Mesenchymal stem cell (in vitro differentiated cells and primary cell): Measurements from ENCODE around the gene VSTM2L.
A peak's percentile ranks its signal among the peaks of the same experiment; 100 is the strongest.

ENCODE experiments used
- DNase-seq: peaks from one replicate; pipeline ENCODE4 v3.0.0-alpha.2; 2013
- H2AFZ ChIP-seq: one replicate; pipeline ENCODE4 v1.6.1; 2013; ENCODE audit warnings: low read depth, mild to moderate bottlenecking, control low read depth, inconsistent platforms, low read length, moderate library complexity
- H2AK5ac ChIP-seq: 2 replicates; pipeline ENCODE4 v1.6.1; 2013; ENCODE audit warnings: low read length, moderate library complexity, mild to moderate bottlenecking, inconsistent platforms; ENCODE audit not compliant: severe bottlenecking
- H2BK120ac ChIP-seq: one replicate; pipeline ENCODE4 v1.6.1; 2013; ENCODE audit warnings: low read depth, mild to moderate bottlenecking, inconsistent platforms, low read length, moderate library complexity
- H2BK12ac ChIP-seq, 2 experiments: one replicate each; pipeline ENCODE4 v1.6.1; 2013; ENCODE audit warnings: inconsistent platforms in 2 of 2, low read length in 2 of 2, mild to moderate bottlenecking in 2 of 2, moderate library complexity in 2 of 2, control low read depth in 1 of 2
- H2BK15ac ChIP-seq: one replicate; pipeline ENCODE4 v1.6.1; 2013; ENCODE audit warnings: mild to moderate bottlenecking, low read depth, inconsistent platforms; ENCODE audit not compliant: poor library complexity, severe bottlenecking
- H2BK5ac ChIP-seq: 2 replicates; pipeline ENCODE4 v1.6.1; 2013; ENCODE audit warnings: low read depth, mild to moderate bottlenecking, low read length, control low read depth, inconsistent platforms; ENCODE audit not compliant: poor library complexity, severe bottlenecking
- H3K14ac ChIP-seq, 2 experiments: one replicate each; pipeline ENCODE4 v1.6.1; 2013; ENCODE audit warnings: inconsistent platforms in 2 of 2, low read length in 2 of 2, control low read depth in 1 of 2, mild to moderate bottlenecking in 1 of 2, moderate library complexity in 1 of 2
- H3K18ac ChIP-seq, 2 experiments: one replicate each; pipeline ENCODE4 v1.6.1; 2013; ENCODE audit warnings: inconsistent platforms in 2 of 2, low read length in 2 of 2, control low read depth in 1 of 2, low read depth in 1 of 2, mild to moderate bottlenecking in 1 of 2
- H3K23ac ChIP-seq, 2 experiments: one replicate each; pipeline ENCODE4 v1.6.1; 2013; ENCODE audit warnings: inconsistent platforms in 2 of 2, low read length in 2 of 2, mild to moderate bottlenecking in 2 of 2, moderate library complexity in 2 of 2, control low read depth in 1 of 2
- H3K27ac ChIP-seq: 2 replicates; pipeline ENCODE4 v1.5.1; 2013; ENCODE audit warnings: mild to moderate bottlenecking, moderate library complexity, low read length, control low read depth, inconsistent platforms; ENCODE audit not compliant: poor library complexity, severe bottlenecking
- H3K27me3 ChIP-seq, 2 experiments: 2 replicates each; pipeline versions ENCODE4 v1.6.1 to v1.7.0; 2013; ENCODE audit warnings: low read length in 2 of 2, mild to moderate bottlenecking in 2 of 2, moderate library complexity in 2 of 2, control low read depth in 1 of 2, inconsistent platforms in 1 of 2; ENCODE audit not compliant: control insufficient read depth in 1 of 2, insufficient read depth in 1 of 2
- H3K36me3 ChIP-seq, 2 experiments: 2 replicates each; pipeline versions ENCODE4 v1.6.1 to v1.7.0; 2013; ENCODE audit warnings: low read length in 2 of 2, control low read depth in 1 of 2, inconsistent platforms in 1 of 2, low read depth in 1 of 2, mild to moderate bottlenecking in 1 of 2; ENCODE audit not compliant: insufficient read depth in 2 of 2, control insufficient read depth in 1 of 2
- H3K4ac ChIP-seq, 2 experiments: one replicate each; pipeline ENCODE4 v1.6.1; 2013; ENCODE audit warnings: inconsistent platforms in 2 of 2, low read length in 2 of 2, mild to moderate bottlenecking in 2 of 2, moderate library complexity in 2 of 2, control low read depth in 1 of 2, low read depth in 1 of 2
- H3K4me1 ChIP-seq: 2 replicates; pipeline ENCODE4 v1.6.1; 2013; ENCODE audit warnings: low read depth, low read length, control low read depth; ENCODE audit not compliant: control insufficient read depth, insufficient read depth
- H3K4me2 ChIP-seq: 2 replicates; pipeline ENCODE4 v1.6.1; 2013; ENCODE audit warnings: low read length, mild to moderate bottlenecking, inconsistent platforms; ENCODE audit not compliant: poor library complexity, severe bottlenecking
- H3K4me3 ChIP-seq, 2 experiments: 2 replicates each; pipeline versions ENCODE4 v1.5.1 to v1.7.0; 2013; ENCODE audit warnings: low read length in 2 of 2, mild to moderate bottlenecking in 2 of 2, control low read depth in 1 of 2, low read depth in 1 of 2; ENCODE audit not compliant: insufficient read depth in 1 of 2
- H3K79me1 ChIP-seq: replicated peaks from 2 replicates; pipeline ENCODE4 v1.6.1; 2013; ENCODE audit warnings: mild to moderate bottlenecking, control low read depth, low read length, inconsistent platforms; ENCODE audit not compliant: poor library complexity, severe bottlenecking
- H3K9ac ChIP-seq: 2 replicates; pipeline ENCODE4 v1.7.0; 2013; ENCODE audit warnings: mild to moderate bottlenecking, low read length, moderate library complexity
- H3K9me3 ChIP-seq: 2 replicates; pipeline ENCODE4 v1.7.0; 2013; ENCODE audit warnings: mild to moderate bottlenecking, low read length; ENCODE audit not compliant: control insufficient read depth
- H4K8ac ChIP-seq: one replicate; pipeline ENCODE4 v1.6.1; 2013; ENCODE audit warnings: inconsistent platforms, mild to moderate bottlenecking, low read length, moderate library complexity
- H4K91ac ChIP-seq: one replicate; pipeline ENCODE4 v1.6.1; 2013; ENCODE audit warnings: mild to moderate bottlenecking, low read length, inconsistent platforms
- WGBS: methylation state at CpG from one replicate; pipeline ENCODE4 v1.1.7; 2013; ENCODE audit warnings: mixed read lengths; 5-methylcytosine and 5-hydroxymethylcytosine counted together

The VSTM2L gene

DNA sequence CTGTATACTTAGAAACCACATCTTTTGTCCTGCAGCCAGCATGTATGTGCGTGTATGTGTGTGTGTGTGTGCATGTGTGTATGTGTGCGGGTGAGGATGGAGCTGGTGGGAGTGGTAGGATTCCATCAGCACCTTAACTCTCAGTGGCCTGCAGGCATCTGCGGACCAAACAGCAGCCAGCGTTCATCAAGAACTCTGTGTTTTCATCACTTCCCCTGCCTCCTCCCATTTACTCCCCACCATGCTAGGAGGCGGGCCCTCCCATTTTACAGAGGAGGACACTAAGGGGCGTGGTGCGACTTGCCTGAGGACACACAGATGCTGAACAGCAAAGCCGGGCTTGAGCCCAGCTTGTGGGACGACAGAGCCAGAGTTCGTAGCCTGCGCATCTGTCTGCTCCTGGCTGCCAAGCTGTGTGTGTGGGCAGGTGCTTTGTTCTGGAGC, 8.9 kb downstream of the VSTM2L start:
- H4K8ac ChIP-seq: no peak overlapping the region
- H4K91ac ChIP-seq: no peak overlapping the region
- 17% methylated on average over 9 of the region's 11 CpGs for whole genome bisulfite sequencing

DNA sequence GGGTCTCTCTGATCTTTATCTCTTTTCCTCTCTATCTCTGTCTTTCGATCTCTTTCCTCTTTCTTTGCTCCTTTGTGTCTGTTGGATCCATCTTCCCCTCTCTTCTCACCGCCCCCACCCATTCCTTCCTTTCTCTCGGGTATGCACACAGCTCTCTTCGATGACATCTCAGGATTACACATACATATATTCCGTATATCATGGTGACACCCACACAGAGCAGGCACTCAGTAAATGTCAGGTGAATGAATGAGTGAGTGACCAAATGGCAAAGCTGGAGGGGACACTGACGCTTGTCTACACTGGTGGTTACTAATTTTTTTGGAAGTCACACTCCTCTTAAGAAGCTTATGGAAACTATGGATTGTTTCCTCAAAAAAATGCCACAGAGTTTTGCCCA, 9.9 kb downstream of the VSTM2L start:
- H3K36me3 ChIP-seq: no peaks in the 10 kb centered on the region
- WGBS: 64% methylated on average over 4 of the region's 6 CpGs
- no peak overlapping the region for H3K4me2 ChIP-seq
- H4K8ac ChIP-seq: no peak overlapping the region
- no peaks in the 10 kb centered on the region for H3K9me3 ChIP-seq
- H3K18ac ChIP-seq: no peak overlapping the region
- H3K27me3 ChIP-seq: peaks cover 67 to 89% of the 10 kb centered on the region in 2 experiments
- no peak overlapping the region for H3K4ac ChIP-seq
- peaks cover 27% of the 10 kb centered on the region for H3K4me1 ChIP-seq
- no peak overlapping the region for H3K4me3 ChIP-seq
- no peaks in the 10 kb centered on the region for H3K79me1 ChIP-seq
- H2BK120ac ChIP-seq: no peak overlapping the region
- no peak for DNase-seq
- no peak overlapping the region for H3K23ac ChIP-seq
- H2AK5ac ChIP-seq: no peak overlapping the region
- H2BK5ac ChIP-seq: no peak overlapping the region
- no peak overlapping the region for H3K9ac ChIP-seq
- H4K91ac ChIP-seq: no peak overlapping the region
- no peak overlapping the region for H3K27ac ChIP-seq
- H2BK15ac ChIP-seq: no peak overlapping the region
- no peak overlapping the region for H2AFZ ChIP-seq
- no peak overlapping the region for H2BK12ac ChIP-seq
- no peak overlapping the region for H3K14ac ChIP-seq

More for the DNA sequence above, 8.9 kb downstream of the VSTM2L start:
- Histone ChIP-seq H3K4me3 (no peak overlapping the region), H2AK5ac (no peak overlapping the region), H3K9ac (no peak overlapping the region), H3K14ac (no peak overlapping the region), H3K36me3 (no peaks in the 10 kb centered on the region), H3K4me2 (no peak overlapping the region), H3K27ac (no peak overlapping the region), H3K9me3 (no peaks in the 10 kb centered on the region), H3K18ac (no peak overlapping the region), H2BK5ac (no peak overlapping the region), H2AFZ (no peak overlapping the region), H2BK15ac (no peak overlapping the region), H2BK12ac (no peak overlapping the region), H3K4me1 (peaks cover 33% of the 10 kb centered on the region), H2BK120ac (no peak overlapping the region), H3K27me3 (peaks cover 59 to 79% of the 10 kb centered on the region in 2 experiments), H3K23ac (no peak overlapping the region), H3K79me1 (no peaks in the 10 kb centered on the region), H3K4ac (no peak overlapping the region)
- DNase-seq: no peak

DNA sequence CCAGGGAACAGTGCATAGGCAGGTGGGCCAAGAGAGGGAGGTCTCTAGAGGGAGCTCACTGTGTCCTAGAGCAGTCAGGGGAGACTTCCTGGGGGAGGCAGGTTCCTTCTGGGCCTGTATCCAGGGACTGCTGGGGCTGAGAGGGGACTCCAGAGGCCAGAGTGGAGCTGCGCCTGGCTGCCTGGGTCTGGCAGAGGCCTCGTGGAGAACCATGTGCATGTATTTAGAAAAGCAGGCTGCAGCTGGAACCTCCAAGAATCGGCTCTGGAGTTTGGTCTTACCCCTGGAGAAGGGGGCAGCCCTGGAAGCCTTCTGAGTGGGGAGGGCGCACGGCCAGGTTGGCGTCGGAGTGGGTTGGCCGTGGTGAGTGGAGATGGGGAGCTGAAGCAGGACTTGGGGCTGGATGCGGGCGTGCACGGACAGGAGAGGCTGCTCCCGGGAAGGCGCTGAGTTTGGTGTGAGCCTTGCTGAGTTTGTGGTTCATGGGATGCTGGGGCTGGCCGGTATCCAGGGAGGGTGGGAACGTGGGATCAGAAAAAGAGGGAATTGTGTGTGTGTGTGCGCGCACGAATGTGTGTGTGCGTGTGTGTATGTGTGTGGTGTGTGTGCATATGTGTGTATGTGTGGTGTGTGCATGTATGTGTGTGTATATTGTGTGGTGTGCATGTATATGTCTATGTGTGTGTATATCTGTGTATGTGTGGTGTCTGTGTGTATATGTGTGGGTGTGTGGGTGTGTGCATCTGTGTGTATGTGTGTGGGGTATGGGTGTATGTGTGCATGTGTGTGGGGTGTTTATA, 10.8 kb downstream of the VSTM2L start:
- Histone ChIP-seq H2AK5ac (no peak overlapping the region), H3K27me3 (peaks cover 73 to 97% of the 10 kb centered on the region in 2 experiments), H2AFZ (no peak overlapping the region), H4K91ac (no peak overlapping the region), H3K79me1 (no peaks in the 10 kb centered on the region), H3K4me2 (no peak overlapping the region), H3K4me3 (no peak overlapping the region), H3K18ac (no peak overlapping the region), H2BK5ac (no peak overlapping the region), H2BK15ac (no peak overlapping the region), H3K23ac (no peak overlapping the region), H4K8ac (no peak overlapping the region), H3K4me1 (peaks cover 23% of the 10 kb centered on the region), H3K9me3 (no peaks in the 10 kb centered on the region), H3K36me3 (no peaks in the 10 kb centered on the region), H3K27ac (no peak overlapping the region), H3K4ac (no peak overlapping the region), H2BK12ac (no peak overlapping the region), H3K14ac (no peak overlapping the region), H2BK120ac (no peak overlapping the region), H3K9ac (no peak overlapping the region)
- DNase-seq: no peak
- WGBS: 71% methylated on average over 19 of the region's 19 CpGs

DNA sequence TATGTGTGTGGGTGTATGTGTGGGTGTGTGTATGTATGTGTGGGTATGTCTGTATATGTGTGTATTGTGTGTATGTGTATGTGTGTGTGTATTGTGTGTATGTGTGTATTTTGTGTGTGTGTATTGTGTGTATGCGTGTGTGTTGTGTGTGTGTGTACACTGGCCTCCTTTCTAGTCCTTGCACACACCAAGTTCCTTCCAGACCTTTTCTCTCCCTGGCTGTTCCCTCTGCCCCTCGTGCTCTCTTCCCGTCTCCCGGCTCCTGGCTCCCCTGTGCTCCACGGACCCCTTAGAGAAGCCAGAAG, 11.4 kb downstream of the VSTM2L start:
- Histone ChIP-seq H2BK120ac (no peak overlapping the region), H4K8ac (peak overlapping the region; percentile 22), H3K4ac (no peak overlapping the region), H3K79me1 (no peaks in the 10 kb centered on the region), H3K36me3 (no peaks in the 10 kb centered on the region), H3K27me3 (peaks cover 75 to 98% of the 10 kb centered on the region in 2 experiments), H4K91ac (peak overlapping the region; percentile 34), H3K27ac (no peak overlapping the region), H3K14ac (peak overlapping the region in 1 of 2 experiments; percentile 2), H3K23ac (no peak overlapping the region), H2AK5ac (no peak overlapping the region), H2BK15ac (no peak overlapping the region), H2AFZ (no peak overlapping the region), H3K9ac (no peak overlapping the region), H3K18ac (no peak overlapping the region), H3K4me1 (peaks cover 21% of the 10 kb centered on the region), H3K9me3 (no peaks in the 10 kb centered on the region), H2BK12ac (no peak overlapping the region), H2BK5ac (no peak overlapping the region), H3K4me3 (peak overlapping the region in 1 of 2 experiments; percentile 29), H3K4me2 (peak overlapping the region; percentile 35)
- no peak for DNase-seq
- 48% methylated on average over 4 of the region's 5 CpGs for WGBS
